Central memory CD4-positive, alpha-beta T cell (primary cell): ENCODE measurements around the gene CHRNA4.
"Not testable (repeated sequence)": the region's sequence is repeated elsewhere in the genome, so short reads cannot be mapped to it uniquely, and the experiment has no call there.

Source experiments
- DNase-seq: peaks from one replicate; pipeline ENCODE4 v3.0.0; 2022

The CHRNA4 gene

GRCh38 chr20:63307538-63308217, 53.5 kb downstream of the CHRNA4 start:
- DNase-seq = no peak

- DNase-seq = no peak
These were observed 54.2 kb downstream of the CHRNA4 start for GRCh38 chr20:63306673-63307537.

GRCh38 chr20:63305933-63306672, 55.0 kb downstream of the CHRNA4 start:
- DNase-seq = not testable (repeated sequence)

- no peak for DNase-seq
These were observed 55.8 kb downstream of the CHRNA4 start for GRCh38 chr20:63305393-63305792.

GRCh38 chr20:63303095-63303666, 58.0 kb downstream of the CHRNA4 start:
- DNase-seq = no peak

GRCh38 chr20:63301671-63302070, 59.5 kb downstream of the CHRNA4 start:
- no peak for DNase-seq

- DNase-seq = no peak
These were observed 62.3 kb downstream of the CHRNA4 start for GRCh38 chr20:63298731-63299312.

- DNase-seq = no peak
These were observed 63.2 kb downstream of the CHRNA4 start for GRCh38 chr20:63297796-63298572.

- no peak for DNase-seq
These were observed 63.8 kb downstream of the CHRNA4 start for GRCh38 chr20:63297371-63297781.

GRCh38 chr20:63296531-63297299, 64.4 kb downstream of the CHRNA4 start:
- DNase-seq = no peak

GRCh38 chr20:63295846-63296245, 65.3 kb downstream of the CHRNA4 start:
- DNase-seq = no peak

- peak; percentile 19 for DNase-seq
These were observed 65.7 kb downstream of the CHRNA4 start for GRCh38 chr20:63295422-63295821.

GRCh38 chr20:63295018-63295417, 66.1 kb downstream of the CHRNA4 start:
- no peak for DNase-seq

GRCh38 chr20:63294536-63294900, 66.6 kb downstream of the CHRNA4 start:
- DNase-seq = no peak

- no peak for DNase-seq
These were observed 67.1 kb downstream of the CHRNA4 start for GRCh38 chr20:63293871-63294535.

- no peak for DNase-seq
These were observed 67.7 kb downstream of the CHRNA4 start for GRCh38 chr20:63293456-63293855.
